Measurements from ENCODE around the gene NDRG2. TPM values are rescaled to one million over a fixed set of nuclear protein-coding genes. Genes with fewer than 3 reads are reported as not detected.

Gene NDRG2
- total and polyA plus RNA-seq, 12 donors = 242 to 420 (median 293) TPM

- intact Hi-C loops (cut with DNase I) = loop anchor here in 1 of 10 donors (5.0 kb wide), 1 partner anchor 76 kb away; the partner anchor contains the start of gene TMEM253
- Histone ChIP-seq H3K27me3 (peaks cover 0 to 23% (median 0%) of the 10 kb centered on the region in 7 donors), H3K4me1 (peaks cover 14 to 54% (median 36%) of the 10 kb centered on the region in 9 donors), H3K27ac (peak overlapping the region; percentile 86 to 100 (median 98)), H3K4me3 (peak overlapping the region in 5 of 10 donors; percentile 81 to 97 (median 87)), H3K9me3 (no peaks in the 10 kb centered on the region), H3K36me3 (peaks cover 0 to 13% (median 4%) of the 10 kb centered on the region in 9 donors)
- TF ChIP-seq CTCF (IDR thresholded peaks at IDR 0.05) = no peak
- 55 to 56% methylated on average over 7 of the region's 7 CpGs for WGBS, 2 donors
- ATAC-seq = no peak
- peak in 1 of 2 donors; percentile 46 for DNase-seq
Measured at GRCh38 chr14:21026274-21026987, 1.6 kb upstream of the NDRG2 start.

GRCh38 chr14:21025371-21026273 lies 761 bp upstream of the NDRG2 start:
- Histone ChIP-seq H3K36me3 (peaks cover 0 to 20% (median 12%) of the 10 kb centered on the region in 9 donors), H3K27me3 (peaks cover 0 to 23% (median 0%) of the 10 kb centered on the region in 7 donors), H3K27ac (peak overlapping the region; percentile 86 to 100 (median 98)), H3K4me3 (peak overlapping the region; percentile 59 to 98 (median 82)), H3K4me1 (peaks cover 14 to 57% (median 36%) of the 10 kb centered on the region in 9 donors), H3K9me3 (no peaks in the 10 kb centered on the region)
- peak; percentile 64 to 83 (median 76) for ATAC-seq
- intact Hi-C loops (cut with DNase I) = loop anchor here in 4 of 10 donors (1.0 to 5.0 kb wide), 3 partner anchors 13 to 77 kb away; partner anchors contain the start of gene TMEM253 (in 1 of the 4)
- no peak for TF ChIP-seq CTCF (IDR thresholded peaks at IDR 0.05)
- 2 to 3% methylated on average over 50 to 58 of the region's 58 CpGs for WGBS, 2 donors
- peak; percentile 89 to 93 for DNase-seq

GRCh38 chr14:21023817-21024584 lies 860 bp downstream of the NDRG2 start:
- Histone ChIP-seq H3K27ac (peak overlapping the region; percentile 86 to 100 (median 98)), H3K9me3 (no peaks in the 10 kb centered on the region), H3K4me3 (peak overlapping the region; percentile 59 to 98 (median 82)), H3K36me3 (peaks cover 0 to 37% (median 18%) of the 10 kb centered on the region in 9 donors), H3K27me3 (peaks cover 0 to 23% (median 0%) of the 10 kb centered on the region in 7 donors), H3K4me1 (peaks cover 14 to 57% (median 36%) of the 10 kb centered on the region in 9 donors)
- WGBS, 2 donors = 12 to 15% methylated on average over 17 of the region's 17 CpGs
- DNase-seq = no peak
- ATAC-seq = peak in 6 of 8 donors; percentile 7 to 29 (median 20)
- intact Hi-C loops (cut with DNase I) = loop anchor here in 5 of 10 donors (2.0 to 5.0 kb wide), 3 partner anchors 15 to 78 kb away; partner anchors contain the start of gene TMEM253 (in 1 of the 5)
- TF ChIP-seq CTCF (IDR thresholded peaks at IDR 0.05) = no peak

Data from heart right ventricle (tissue), 16 donors.